Peyer's patch (tissue), 4 donors: ENCODE results near the gene PHAX.

ENCODE experiments used
- POLR2A ChIP-seq, 2 donors: fragments of 450-650 bp; IDR thresholded peaks; one replicate each; pipeline ENCODE4 v1.5.1; 2017; ENCODE audit warnings: antibody characterized with exemption in 2 of 2, mild to moderate bottlenecking in 2 of 2, moderate library complexity in 2 of 2
- TF ChIP-seq, protein P1 (sequence below), 6 experiments: fragments of 450-650 bp in 4 of 6; fragments of 200-600 bp in 2 of 6; sonication (generic) in 1 of 6; IDR thresholded peaks; one replicate each; pipeline ENCODE4 v1.5.1; 2017 to 2019; ENCODE audit warnings: antibody characterized with exemption in 6 of 6, mild to moderate bottlenecking in 3 of 6, moderate library complexity in 1 of 6

- TF ChIP-seq, protein P1, sequence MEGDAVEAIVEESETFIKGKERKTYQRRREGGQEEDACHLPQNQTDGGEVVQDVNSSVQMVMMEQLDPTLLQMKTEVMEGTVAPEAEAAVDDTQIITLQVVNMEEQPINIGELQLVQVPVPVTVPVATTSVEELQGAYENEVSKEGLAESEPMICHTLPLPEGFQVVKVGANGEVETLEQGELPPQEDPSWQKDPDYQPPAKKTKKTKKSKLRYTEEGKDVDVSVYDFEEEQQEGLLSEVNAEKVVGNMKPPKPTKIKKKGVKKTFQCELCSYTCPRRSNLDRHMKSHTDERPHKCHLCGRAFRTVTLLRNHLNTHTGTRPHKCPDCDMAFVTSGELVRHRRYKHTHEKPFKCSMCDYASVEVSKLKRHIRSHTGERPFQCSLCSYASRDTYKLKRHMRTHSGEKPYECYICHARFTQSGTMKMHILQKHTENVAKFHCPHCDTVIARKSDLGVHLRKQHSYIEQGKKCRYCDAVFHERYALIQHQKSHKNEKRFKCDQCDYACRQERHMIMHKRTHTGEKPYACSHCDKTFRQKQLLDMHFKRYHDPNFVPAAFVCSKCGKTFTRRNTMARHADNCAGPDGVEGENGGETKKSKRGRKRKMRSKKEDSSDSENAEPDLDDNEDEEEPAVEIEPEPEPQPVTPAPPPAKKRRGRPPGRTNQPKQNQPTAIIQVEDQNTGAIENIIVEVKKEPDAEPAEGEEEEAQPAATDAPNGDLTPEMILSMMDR (IDR thresholded peaks at IDR 0.05) = no peak
- no peak for TF ChIP-seq POLR2A (IDR thresholded peaks at IDR 0.05)
These were observed 50.3 kb downstream of the PHAX start for GRCh38 chr5:126651013-126651577.
